Endothelial cell of umbilical vein (primary cell): ENCODE measurements around the gene ZNF48. TPM values are rescaled to one million over a fixed set of nuclear protein-coding genes. Genes with fewer than 3 reads are reported as not detected.

Experiments
- BruUV-seq: library from RNA; stranded (reverse); fragments of 400-500 nt; replicated peaks from 2 replicates; lab custom pipeline; 2021; lab: Mats Ljungman, UMichigan
- CTCF ChIA-PET: fragments of 300-600, 350-600 bp; sonication (Branson Sonifier 250); formaldehyde crosslinking; loops from one replicate; lab custom pipeline; 2021; ENCODE audit warnings: antibody characterized with exemption, inconsistent platforms; lab: Charles Lee
- POLR2A ChIA-PET: fragments of 300-600, 350-600 bp; sonication (Branson Sonifier 250); formaldehyde crosslinking; loops from one replicate; lab custom pipeline; 2021; ENCODE audit warnings: antibody characterized with exemption, inconsistent platforms; lab: Charles Lee
- DNase-seq: peaks from one replicate; pipeline ENCODE4 v3.0.0-alpha.2; 2011; ENCODE audit warnings: low read depth, low spot score
- FAIRE-seq: peaks from 2 replicates; lab custom pipeline; 2011; peaks lifted over from hg19 to GRCh38; lab: Jason Lieb, UNC
- H2AFZ ChIP-seq: 2 replicates; pipeline ENCODE4 v1.6.0; 2012; ENCODE audit warnings: low read depth, low read length, control low read depth, inconsistent platforms
- H3K27ac ChIP-seq: 2 replicates; pipeline ENCODE4 v1.5.1; 2011; ENCODE audit warnings: low read depth, mild to moderate bottlenecking, control low read depth, low read length, moderate library complexity; ENCODE audit not compliant: insufficient read depth
- H3K27me3 ChIP-seq, 2 experiments: 2 replicates each; pipeline versions ENCODE4 v1.6.0 to v1.6.1; 2011; ENCODE audit warnings: low read length in 2 of 2, mixed read lengths in 1 of 2; ENCODE audit not compliant: control insufficient read depth in 2 of 2, insufficient read depth in 2 of 2
- H3K36me3 ChIP-seq, 2 experiments: 2 replicates in 1 of 2; 3 replicates in 1 of 2; pipeline ENCODE4 v1.5.1; 2011; ENCODE audit warnings: low read length in 2 of 2, mild to moderate bottlenecking in 1 of 2, moderate library complexity in 1 of 2; ENCODE audit not compliant: control insufficient read depth in 2 of 2, insufficient read depth in 2 of 2; ENCODE audit errors: extremely low read depth in 1 of 2
- H3K4me1 ChIP-seq: 3 replicates; pipeline ENCODE4 v1.5.1; 2011; ENCODE audit warnings: mild to moderate bottlenecking, low read length; ENCODE audit not compliant: control insufficient read depth, insufficient read depth; ENCODE audit errors: extremely low read depth
- H3K4me2 ChIP-seq: 2 replicates; pipeline ENCODE4 v1.6.1; 2011; ENCODE audit warnings: low read length, control low read depth, mixed read lengths; ENCODE audit not compliant: insufficient read depth
- H3K4me3 ChIP-seq, 3 experiments: fragments of 200-600 bp in 1 of 3; sonication (generic), shearing (Covaris generic) in 1 of 3; replicated peaks in 1 of 3; 2 replicates each; pipeline ENCODE4 v1.5.1; 2011 to 2016; ENCODE audit warnings: control low read depth in 3 of 3, low read length in 3 of 3, mild to moderate bottlenecking in 2 of 3, inconsistent platforms in 1 of 3, low read depth in 1 of 3, moderate library complexity in 1 of 3; ENCODE audit not compliant: insufficient read depth in 1 of 3
- H3K79me2 ChIP-seq: 2 replicates; pipeline ENCODE4 v1.6.0; 2012; ENCODE audit warnings: low read length, inconsistent platforms; ENCODE audit not compliant: control insufficient read depth, insufficient read depth
- H3K9ac ChIP-seq: replicated peaks from 2 replicates; pipeline ENCODE3; 2011; ENCODE audit warnings: low read length, control low read depth; ENCODE audit not compliant: insufficient read depth; ENCODE audit errors: extremely low read depth
- H3K9me1 ChIP-seq: replicated peaks from 3 replicates; pipeline ENCODE4 v1.6.0; 2011; ENCODE audit warnings: mild to moderate bottlenecking, low read length; ENCODE audit not compliant: control insufficient read depth, insufficient read depth; ENCODE audit errors: extremely low read depth
- H3K9me3 ChIP-seq: replicated peaks from 2 replicates; pipeline ENCODE4 v1.5.1; 2012; ENCODE audit warnings: low read length, inconsistent platforms; ENCODE audit not compliant: control insufficient read depth, insufficient read depth
- H4K20me1 ChIP-seq: replicated peaks from 2 replicates; pipeline ENCODE3; 2011; ENCODE audit warnings: mild to moderate bottlenecking, low read length; ENCODE audit not compliant: control insufficient read depth, insufficient read depth; ENCODE audit errors: extremely low read depth
- CTCF ChIP-seq, 2 donors: IDR thresholded peaks; 1 replicate in 1 of 2; 2 replicates in 1 of 2; pipeline ENCODE4 v1.5.1; 2011; ENCODE audit warnings: low read length in 2 of 2, mild to moderate bottlenecking in 2 of 2, moderate library complexity in 2 of 2, control low read depth in 1 of 2, inconsistent platforms in 1 of 2, low read depth in 1 of 2; ENCODE audit not compliant: insufficient read depth in 1 of 2; ENCODE audit errors: extremely low read depth in 1 of 2
- EZH2 ChIP-seq: IDR thresholded peaks from 2 replicates; pipeline ENCODE4 v1.6.1; 2012; ENCODE audit warnings: borderline replicate concordance, low read depth, mild to moderate bottlenecking, moderate library complexity, low read length, inconsistent platforms; ENCODE audit not compliant: severe bottlenecking
- FOS ChIP-seq: IDR thresholded peaks from 2 replicates; pipeline ENCODE4 v1.6.1; 2011; ENCODE audit warnings: mild to moderate bottlenecking, low read length, moderate library complexity, borderline replicate concordance; ENCODE audit not compliant: insufficient read depth
- GATA2 ChIP-seq: IDR thresholded peaks from 2 replicates; pipeline ENCODE4 v1.7.0; 2011; ENCODE audit warnings: low read depth, mild to moderate bottlenecking, moderate library complexity, mixed read lengths, low read length; ENCODE audit not compliant: insufficient read length, insufficient read depth
- JUN ChIP-seq: IDR thresholded peaks from 2 replicates; pipeline ENCODE4 v1.6.1; 2011; ENCODE audit warnings: borderline replicate concordance, low read depth; ENCODE audit not compliant: insufficient read length, insufficient read depth
- MYC ChIP-seq: IDR thresholded peaks from one replicate; pipeline ENCODE4 v1.6.1; 2011; ENCODE audit warnings: mild to moderate bottlenecking, low read depth, low read length
- POLR2A ChIP-seq: IDR thresholded peaks from 2 replicates; pipeline ENCODE4 v1.6.1; 2012; ENCODE audit warnings: low read depth, mild to moderate bottlenecking, control low read depth, low read length
- POLR2AphosphoS5 ChIP-seq: IDR thresholded peaks from 2 replicates; pipeline ENCODE4 v1.6.1; 2012; ENCODE audit warnings: low read depth, mild to moderate bottlenecking, control low read depth, low read length, moderate library complexity; ENCODE audit not compliant: insufficient read depth
- dilution Hi-C: fragments of 300-500 bp; cut with MboI; formaldehyde crosslinking; loops from one replicate; pipeline ENCODE4 v1.15.0; 2019; ENCODE audit warnings: low sequenced_read_pairs; ENCODE audit not compliant: extremely low pct_ligation_motif_present
- intact Hi-C: fragments of 100-400 bp; cut with micrococcal nuclease; formaldehyde crosslinking; loops from one replicate; pipeline ENCODE4 v1.10.0; 2022
- polyA plus RNA-seq, 4 experiments: library from polyadenylated mRNA; depleted of rRNA in 3 of 4; stranded (reverse) in 3 of 4; unstranded in 1 of 4; fragments of >200 nt; gene quantifications; 2 replicates each; pipeline versions ENCODE4 v1.2.1 to v1.2.3, GENCODE V29; 2011 to 2012; ENCODE audit warnings: missing spikeins in 1 of 4
- total RNA-seq: library from RNA; stranded (reverse); gene quantifications from 2 replicates; pipeline ENCODE4 v1.2.3, GENCODE V29; 2021
- TF ChIP-seq, protein P1 (sequence below): IDR thresholded peaks from 2 replicates; pipeline ENCODE4 v1.6.1; 2011; ENCODE audit not compliant: insufficient read depth, insufficient read length

Gene ZNF48
- total and polyA plus RNA-seq, 2 donors (not counting 3 experiments of a cell fraction or from before 2014, with no cell fraction given): 15.3 to 16.1 TPM

GRCh38 chr16:30371248-30371816 is 23.9 kb upstream of the ZNF48 start:
- FAIRE-seq (no peak), DNase-seq (no peak)
- Histone ChIP-seq H3K9me3 (no peaks in the 10 kb centered on the region), H3K27ac (peak overlapping the region; percentile 23), H3K9ac (no peak overlapping the region), H3K4me1 (peaks cover 24% of the 10 kb centered on the region), H3K36me3 (peaks cover 2 to 4% of the 10 kb centered on the region in 2 experiments), H3K9me1 (no peaks in the 10 kb centered on the region), H3K79me2 (peaks cover 36% of the 10 kb centered on the region), H3K4me2 (peak overlapping the region; percentile 65), H3K27me3 (no peaks in the 10 kb centered on the region), H2AFZ (peak overlapping the region; percentile 72), H3K4me3 (peak overlapping the region; percentile 38 to 52 (median 47)), H4K20me1 (no peaks in the 10 kb centered on the region)
- ChIA-PET CTCF (interaction anchor here (0.9 to 1.8 kb wide), 10 partner anchors 9 to 279 kb away, joined by 3 to 24 read pairs (median 8); partner anchors contain the start of genes CD2BP2, DCTPP1, TBX6 and ZNF48), POLR2A (interaction anchor here (0.9 to 1.5 kb wide), 3 partner anchors 24 to 38 kb away, joined by 3 to 7 read pairs (median 6); partner anchors contain the start of gene ZNF48)
- TF ChIP-seq, protein P1, sequence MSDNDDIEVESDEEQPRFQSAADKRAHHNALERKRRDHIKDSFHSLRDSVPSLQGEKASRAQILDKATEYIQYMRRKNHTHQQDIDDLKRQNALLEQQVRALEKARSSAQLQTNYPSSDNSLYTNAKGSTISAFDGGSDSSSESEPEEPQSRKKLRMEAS: no peak
- TF ChIP-seq MYC: no peak
- TF ChIP-seq POLR2A: peak; percentile 80
- TF ChIP-seq CTCF (IDR thresholded peaks at IDR 0.05; ENCODE audit: extremely low read depth in 1 of 2, insufficient read depth in 1 of 2, low read depth in 1 of 2, low read length in 2 of 2): no peak
- TF ChIP-seq EZH2: no peak
- TF ChIP-seq GATA2: no peak
- TF ChIP-seq JUN: no peak
- TF ChIP-seq FOS: no peak
- peak; percentile 58 for TF ChIP-seq POLR2AphosphoS5
- TSS peak; percentile 56 for BruUV-seq
- intact Hi-C loops (loop anchor here (2.0 kb wide), 3 partner anchors 37 to 287 kb away; partner anchors contain the start of genes FBRS and PRR14), dilution Hi-C loops (no loop called here)
